ENCODE data around the gene OR2B2.
A peak's percentile ranks its signal among the peaks of the same experiment; 100 is the strongest.

The OR2B2 gene

GRCh38 chr6:27867945-27868300 is 44.3 kb downstream of the OR2B2 start:
- Mint-ChIP-seq H3K4me1 (ENCODE audit: low read depth) (peaks cover 63% of the 10 kb centered on the region), H3K27ac (peak overlapping the region; percentile 100)
- no peak for DNase-seq (ENCODE audit: low spot score)

DNA sequence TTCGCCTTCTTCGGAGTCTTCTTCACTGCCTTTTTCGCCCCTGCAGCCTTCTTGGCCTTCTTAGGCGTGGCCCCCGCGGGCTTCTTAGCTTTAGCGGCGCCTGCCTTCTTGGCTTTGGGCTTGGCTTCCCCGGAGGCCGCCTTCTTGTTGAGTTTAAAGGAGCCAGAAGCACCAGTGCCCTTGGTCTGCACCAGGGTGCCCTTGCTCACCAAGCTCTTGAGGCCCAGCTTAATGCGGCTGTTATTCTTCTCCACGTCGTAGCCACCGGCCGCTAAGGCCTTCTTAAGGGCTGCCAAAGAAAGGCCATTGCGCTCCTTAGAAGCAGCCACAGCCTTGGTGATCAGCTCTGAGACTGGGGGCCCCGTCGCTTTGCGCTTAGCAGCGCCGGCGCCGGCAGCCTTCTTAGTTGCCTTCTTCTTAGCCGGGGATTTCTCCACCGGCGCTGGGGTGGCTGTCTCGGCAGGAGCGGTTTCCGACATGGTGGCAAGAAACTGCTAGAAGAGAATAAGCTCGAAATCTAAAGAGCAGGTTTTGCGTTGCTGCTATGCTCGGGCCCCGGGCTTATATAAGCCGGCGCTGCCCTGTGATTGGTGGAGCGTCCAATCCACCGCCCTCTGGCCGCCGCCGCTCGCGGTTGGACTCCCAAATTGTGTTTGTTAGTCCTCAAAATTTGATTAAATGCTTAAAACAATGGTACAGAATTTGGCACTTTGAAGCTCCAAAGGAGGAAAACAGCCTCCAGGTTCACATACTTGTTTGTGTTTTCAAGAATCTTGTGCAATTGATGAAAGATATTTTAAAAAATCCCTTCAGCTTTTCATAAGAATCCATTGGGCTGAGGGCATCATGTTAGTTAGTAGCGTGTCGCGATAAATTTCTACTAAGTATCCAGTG is 44.9 kb downstream of the OR2B2 start:
- Mint-ChIP-seq H3K4me1 (ENCODE audit: low read depth) (peaks cover 61% of the 10 kb centered on the region), H3K36me3 (ENCODE audit: low read depth) (peaks cover 3% of the 10 kb centered on the region), H3K27ac (peak overlapping the region; percentile 100)

More at GRCh38 chr6:27867945-27868300, 44.3 kb downstream of the OR2B2 start:
- peaks cover 3% of the 10 kb centered on the region for H3K36me3 Mint-ChIP-seq (ENCODE audit: low read depth)
- H3K27me3 Mint-ChIP-seq (ENCODE audit: low read depth), result peaks cover 18% of the 10 kb centered on the region
- H3K9me3 Mint-ChIP-seq, result no peaks in the 10 kb centered on the region
- peak overlapping the region; percentile 96 for H3K4me3 Mint-ChIP-seq

GRCh38 chr6:27866357-27867050 is 45.7 kb downstream of the OR2B2 start:
- Mint-ChIP-seq H3K9me3 (no peaks in the 10 kb centered on the region), H3K36me3 (ENCODE audit: low read depth) (peaks cover 3% of the 10 kb centered on the region), H3K4me1 (ENCODE audit: low read depth) (peaks cover 63% of the 10 kb centered on the region), H3K4me3 (peak overlapping the region; percentile 96), H3K27ac (peak overlapping the region; percentile 100), H3K27me3 (ENCODE audit: low read depth) (peaks cover 15% of the 10 kb centered on the region)
- no peak for DNase-seq (ENCODE audit: low spot score)

More for the DNA sequence above, 44.9 kb downstream of the OR2B2 start:
- peaks cover 18% of the 10 kb centered on the region for H3K27me3 Mint-ChIP-seq (ENCODE audit: low read depth)
- peak; percentile 87 for DNase-seq (ENCODE audit: low spot score)
- H3K9me3 Mint-ChIP-seq, result no peaks in the 10 kb centered on the region
- H3K4me3 Mint-ChIP-seq, result peak overlapping the region; percentile 96

DNA sequence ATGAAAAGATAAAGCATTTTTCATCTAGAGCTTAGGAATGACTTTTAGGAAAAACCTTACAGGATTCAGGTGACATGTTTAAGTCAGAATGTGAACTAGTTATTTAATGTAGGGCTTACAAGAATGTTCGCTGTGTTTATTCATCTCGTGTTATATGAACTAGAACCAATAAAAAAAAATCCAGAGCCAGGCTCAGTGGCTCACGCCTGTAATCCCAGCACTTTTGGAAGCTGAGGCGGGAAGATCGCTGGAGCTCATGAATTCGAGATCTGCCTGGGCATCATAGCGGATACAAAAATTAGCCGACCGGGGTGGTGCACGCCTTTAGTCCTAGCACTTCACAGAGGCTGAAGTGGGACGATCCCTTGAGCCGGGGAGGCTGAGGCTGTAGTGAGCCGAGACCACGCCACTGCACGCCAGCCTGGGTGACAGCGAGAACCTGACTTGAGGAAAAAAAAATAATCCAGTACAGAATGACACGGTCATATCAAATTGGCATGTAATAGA is 46.3 kb downstream of the OR2B2 start:
- peak; percentile 50 for DNase-seq (ENCODE audit: low spot score)
- H3K27ac Mint-ChIP-seq, result peak overlapping the region; percentile 100
- H3K4me3 Mint-ChIP-seq, result peak overlapping the region; percentile 96
- peaks cover 15% of the 10 kb centered on the region for H3K27me3 Mint-ChIP-seq (ENCODE audit: low read depth)
- H3K9me3 Mint-ChIP-seq, result no peaks in the 10 kb centered on the region
- H3K36me3 Mint-ChIP-seq (ENCODE audit: low read depth), result peaks cover 3% of the 10 kb centered on the region
- H3K4me1 Mint-ChIP-seq (ENCODE audit: low read depth), result peaks cover 60% of the 10 kb centered on the region

DNA sequence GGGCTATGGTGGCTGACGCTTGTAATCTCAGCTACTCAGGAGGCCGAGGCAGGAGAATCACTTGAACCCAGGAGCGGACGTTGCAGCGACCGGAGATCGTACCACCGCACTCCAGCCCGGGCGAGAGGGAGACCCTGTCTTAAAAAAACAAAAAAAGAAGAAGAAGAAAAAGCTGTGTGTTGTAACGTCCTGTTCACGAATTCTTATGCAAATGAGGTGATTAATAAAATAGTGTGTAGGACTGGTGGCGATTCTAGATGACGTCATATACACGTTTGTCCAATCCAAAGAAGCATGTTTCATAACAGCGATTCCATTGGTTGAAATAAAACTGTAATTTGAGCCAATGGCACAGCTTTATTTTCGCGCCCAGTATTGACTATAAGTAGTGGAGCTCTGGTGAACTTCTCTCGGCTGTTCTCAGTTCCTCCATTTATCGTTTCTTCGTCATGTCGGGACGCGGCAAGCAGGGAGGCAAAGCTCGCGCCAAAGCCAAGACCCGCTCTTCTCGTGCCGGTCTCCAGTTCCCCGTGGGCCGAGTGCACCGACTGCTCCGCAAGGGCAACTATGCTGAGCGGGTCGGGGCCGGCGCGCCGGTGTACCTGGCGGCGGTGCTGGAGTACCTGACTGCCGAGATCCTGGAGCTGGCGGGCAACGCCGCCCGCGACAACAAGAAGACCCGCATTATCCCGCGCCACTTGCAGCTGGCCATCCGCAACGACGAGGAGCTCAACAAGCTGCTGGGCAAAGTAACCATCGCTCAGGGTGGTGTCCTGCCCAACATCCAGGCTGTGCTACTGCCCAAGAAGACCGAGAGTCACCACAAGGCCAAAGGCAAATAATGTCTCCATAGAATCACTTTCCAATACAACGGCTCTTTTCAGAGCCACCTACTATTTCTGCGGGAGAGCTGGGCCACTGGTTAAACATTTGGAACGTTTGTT is 47.0 kb downstream of the OR2B2 start:
- DNase-seq (ENCODE audit: low spot score), result peak; percentile 84
- Mint-ChIP-seq H3K4me1 (ENCODE audit: low read depth) (peaks cover 55% of the 10 kb centered on the region), H3K4me3 (peak overlapping the region; percentile 96), H3K9me3 (no peaks in the 10 kb centered on the region), H3K27ac (peak overlapping the region; percentile 100), H3K27me3 (ENCODE audit: low read depth) (peaks cover 15% of the 10 kb centered on the region), H3K36me3 (ENCODE audit: low read depth) (no peaks in the 10 kb centered on the region)

- Mint-ChIP-seq H3K4me1 (ENCODE audit: low read depth) (peaks cover 51% of the 10 kb centered on the region), H3K36me3 (ENCODE audit: low read depth) (no peaks in the 10 kb centered on the region), H3K27ac (peak overlapping the region; percentile 100), H3K9me3 (no peaks in the 10 kb centered on the region), H3K27me3 (ENCODE audit: low read depth) (peaks cover 15% of the 10 kb centered on the region), H3K4me3 (peak overlapping the region; percentile 96)
- peak; percentile 19 for DNase-seq (ENCODE audit: low spot score)
Observed at GRCh38 chr6:27863962-27864905, 48.0 kb downstream of the OR2B2 start.

DNA sequence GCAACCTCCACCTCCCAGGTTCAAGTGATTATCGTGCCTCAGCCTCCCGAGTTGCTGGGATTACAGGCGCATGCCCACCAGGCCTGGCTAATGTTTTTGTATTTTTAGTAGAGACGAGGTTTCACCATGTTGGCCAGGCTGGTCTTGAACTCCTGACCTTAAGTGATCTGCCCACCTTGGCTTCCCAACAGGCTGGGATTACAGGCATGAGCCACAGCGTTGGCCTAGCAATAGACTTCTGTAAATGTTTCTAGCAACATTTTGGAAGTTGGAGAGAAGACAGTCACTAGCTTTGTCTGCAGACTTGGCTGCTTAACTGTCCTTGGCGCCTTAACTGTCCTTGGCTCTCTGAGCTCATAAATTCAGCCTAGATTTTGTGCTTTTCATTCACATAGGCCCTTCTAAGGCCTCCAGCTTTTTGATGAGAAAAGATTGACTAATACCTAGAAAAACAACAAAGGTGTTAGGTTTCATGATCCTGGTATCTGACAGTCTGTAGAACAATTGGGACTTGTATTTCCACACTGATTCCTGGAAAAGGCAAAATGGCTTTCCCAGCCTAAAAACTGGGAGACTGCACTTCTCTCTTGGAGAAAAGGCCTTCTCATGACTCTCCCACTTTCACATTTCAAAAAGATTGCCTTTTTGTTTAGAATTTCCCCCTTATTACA is 49.7 kb downstream of the OR2B2 start:
- no peak for DNase-seq (ENCODE audit: low spot score)
- Mint-ChIP-seq H3K4me1 (ENCODE audit: low read depth) (peaks cover 36% of the 10 kb centered on the region), H3K27me3 (ENCODE audit: low read depth) (peaks cover 15% of the 10 kb centered on the region), H3K27ac (no peak overlapping the region), H3K9me3 (no peaks in the 10 kb centered on the region), H3K36me3 (ENCODE audit: low read depth) (no peaks in the 10 kb centered on the region), H3K4me3 (no peak overlapping the region)

DNA sequence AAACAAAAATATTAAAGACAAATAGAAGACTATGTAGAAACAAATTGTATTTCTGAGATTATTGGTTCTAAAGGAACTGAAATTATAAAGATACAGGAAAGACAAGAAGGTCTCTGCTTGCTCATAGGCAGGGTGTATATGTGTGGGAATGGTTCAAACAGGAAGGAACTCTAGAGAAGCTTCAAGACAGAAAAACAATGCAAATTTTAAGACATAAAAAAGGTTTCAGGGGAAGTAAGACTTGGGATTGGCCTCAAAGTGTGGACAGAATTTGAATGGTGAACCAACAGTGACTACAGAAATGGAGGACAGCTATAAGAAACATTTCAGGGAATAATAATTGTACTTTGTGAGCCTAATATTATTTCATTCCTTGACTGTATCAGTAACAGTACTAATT is 50.3 kb downstream of the OR2B2 start:
- H3K4me3 Mint-ChIP-seq, result no peak overlapping the region
- H3K27me3 Mint-ChIP-seq (ENCODE audit: low read depth), result peaks cover 11% of the 10 kb centered on the region
- H3K36me3 Mint-ChIP-seq (ENCODE audit: low read depth), result no peaks in the 10 kb centered on the region
- H3K4me1 Mint-ChIP-seq (ENCODE audit: low read depth), result peaks cover 31% of the 10 kb centered on the region
- H3K27ac Mint-ChIP-seq, result peak overlapping the region; percentile 21
- no peak for DNase-seq (ENCODE audit: low spot score)
- H3K9me3 Mint-ChIP-seq, result no peaks in the 10 kb centered on the region

DNA sequence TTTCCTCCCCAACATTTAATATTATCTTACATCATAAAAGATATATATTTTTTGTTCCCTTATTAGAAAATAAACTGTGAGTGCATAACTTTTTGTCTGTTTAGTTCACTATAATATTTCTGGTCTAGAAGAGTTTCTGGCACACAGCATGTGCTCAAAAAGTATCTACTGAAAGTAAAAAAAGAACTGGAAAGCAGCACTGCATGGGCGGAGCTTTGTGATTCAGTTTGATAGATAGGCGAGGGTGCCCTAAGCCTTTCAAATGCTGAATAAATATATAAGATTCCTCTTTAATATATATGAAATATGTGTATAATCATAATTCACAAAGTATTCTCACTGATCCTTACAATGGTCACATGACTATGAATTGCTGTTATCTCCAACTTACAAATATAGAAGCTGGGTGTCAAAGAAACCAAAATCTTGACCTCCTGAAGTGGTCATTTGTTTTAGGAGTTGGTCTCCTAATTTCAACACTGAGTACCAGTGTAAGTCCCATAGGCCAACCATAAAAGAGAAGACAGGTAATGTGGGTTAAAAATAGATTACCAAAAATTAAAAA is 50.8 kb downstream of the OR2B2 start:
- H3K27me3 Mint-ChIP-seq (ENCODE audit: low read depth), result peaks cover 7% of the 10 kb centered on the region
- H3K9me3 Mint-ChIP-seq, result no peaks in the 10 kb centered on the region
- no peak overlapping the region for H3K4me3 Mint-ChIP-seq
- no peak for DNase-seq (ENCODE audit: low spot score)
- H3K36me3 Mint-ChIP-seq (ENCODE audit: low read depth), result no peaks in the 10 kb centered on the region
- no peak overlapping the region for H3K27ac Mint-ChIP-seq
- peaks cover 31% of the 10 kb centered on the region for H3K4me1 Mint-ChIP-seq (ENCODE audit: low read depth)

Data from T-helper 2 cell treated with Interferon-gamma antibody and Interleukin-4, amounts not matched to agents 5 μg/mL and 100 μg/mL, for 36 hours (primary cell).